Neural progenitor cell (in vitro differentiated cells): ENCODE results near the gene RNF169. TPM values are rescaled to one million over a fixed set of nuclear protein-coding genes. Genes with fewer than 3 reads are reported as not detected.
A peak's percentile ranks its signal among the peaks of the same experiment; 100 is the strongest.

ENCODE experiments used
- DNase-seq: peaks from one replicate; pipeline ENCODE4 v3.0.0-alpha.2; 2016; ENCODE audit warnings: low spot score
- H2AFZ ChIP-seq: fragments of 200-600 bp; sonication (generic); replicated peaks from 2 replicates; pipeline ENCODE4 v1.6.1; 2016; ENCODE audit warnings: antibody characterized with exemption
- H3F3A ChIP-seq: fragments of 200-600 bp; sonication (generic); 2 replicates; pipeline ENCODE4 v1.6.1; 2016; ENCODE audit warnings: antibody characterized with exemption, low read depth
- H3K27ac ChIP-seq: fragments of 200-600 bp; sonication (generic); 2 replicates; pipeline ENCODE4 v1.5.1; 2016; ENCODE audit warnings: mild to moderate bottlenecking
- H3K27me3 ChIP-seq: fragments of 200-600 bp; sonication (generic); 2 replicates; pipeline ENCODE4 v1.6.1; 2016; ENCODE audit warnings: mild to moderate bottlenecking, moderate library complexity
- H3K36me3 ChIP-seq: fragments of 200-600 bp; sonication (generic); 2 replicates; pipeline ENCODE4 v1.5.1; 2016
- H3K4me1 ChIP-seq: fragments of 200-600 bp; sonication (generic); 2 replicates; pipeline ENCODE4 v1.6.1; 2016; ENCODE audit warnings: mixed run types
- H3K4me2 ChIP-seq: fragments of 200-600 bp; sonication (generic); 2 replicates; pipeline ENCODE4 v1.6.1; 2016
- H3K4me3 ChIP-seq: fragments of 200-600 bp; sonication (generic); 2 replicates; pipeline ENCODE4 v1.5.1; 2016
- H3K79me2 ChIP-seq: fragments of 200-600 bp; sonication (generic); 2 replicates; pipeline ENCODE4 v1.6.1; 2016; ENCODE audit warnings: low read depth
- H3K9ac ChIP-seq: fragments of 200-600 bp; sonication (generic); 2 replicates; pipeline ENCODE4 v1.6.1; 2016
- H3K9me3 ChIP-seq: fragments of 200-600 bp; sonication (generic); 2 replicates; pipeline ENCODE4 v1.5.1; 2016; ENCODE audit warnings: low read depth
- H4K20me1 ChIP-seq: fragments of 200-600 bp; sonication (generic); 2 replicates; pipeline ENCODE4 v1.6.1; 2016; ENCODE audit warnings: low read depth
- H3K27ac Mint-ChIP-seq: 3 replicates; pipeline ENCODE4 v1.8.0; 2021; ENCODE audit warnings: mixed read lengths
- H3K27me3 Mint-ChIP-seq: 2 replicates; pipeline ENCODE4 v1.8.0; 2022; ENCODE audit warnings: low read depth, mild to moderate bottlenecking, inconsistent platforms, moderate library complexity, mixed read lengths; ENCODE audit not compliant: insufficient read depth
- H3K36me3 Mint-ChIP-seq: 3 replicates; pipeline ENCODE4 v1.8.0; 2021; ENCODE audit warnings: mixed read lengths
- H3K4me1 Mint-ChIP-seq: 3 replicates; pipeline ENCODE4 v1.8.0; 2021; ENCODE audit warnings: mixed read lengths
- H3K4me3 Mint-ChIP-seq: 3 replicates; pipeline ENCODE4 v1.8.0; 2021; ENCODE audit warnings: mild to moderate bottlenecking, moderate library complexity, mixed read lengths
- H3K9me3 Mint-ChIP-seq: 3 replicates; pipeline ENCODE4 v1.8.0; 2020; ENCODE audit warnings: mixed read lengths
- EZH2 ChIP-seq: fragments of 200-600 bp; sonication (generic); IDR thresholded peaks from 2 replicates; pipeline ENCODE4 v1.6.1; 2017; ENCODE audit warnings: antibody characterized with exemption, mild to moderate bottlenecking, moderate library complexity
- EZH2phosphoT487 ChIP-seq: fragments of 200-600 bp; sonication (generic); IDR thresholded peaks from 2 replicates; pipeline ENCODE4 v1.6.1; 2017; ENCODE audit warnings: antibody characterized with exemption
- total RNA-seq: library from RNA; depleted of rRNA; stranded (reverse); fragments of >200 nt; gene quantifications from 2 replicates; pipeline ENCODE4 v1.2.3, GENCODE V29; 2015; ENCODE audit warnings: low replicate concordance
- TF ChIP-seq, protein P1 (sequence below): fragments of 200-600 bp; sonication (generic); IDR thresholded peaks from 2 replicates; pipeline ENCODE4 v1.5.1; 2017; ENCODE audit warnings: antibody characterized with exemption, mild to moderate bottlenecking

Gene RNF169, protein sequence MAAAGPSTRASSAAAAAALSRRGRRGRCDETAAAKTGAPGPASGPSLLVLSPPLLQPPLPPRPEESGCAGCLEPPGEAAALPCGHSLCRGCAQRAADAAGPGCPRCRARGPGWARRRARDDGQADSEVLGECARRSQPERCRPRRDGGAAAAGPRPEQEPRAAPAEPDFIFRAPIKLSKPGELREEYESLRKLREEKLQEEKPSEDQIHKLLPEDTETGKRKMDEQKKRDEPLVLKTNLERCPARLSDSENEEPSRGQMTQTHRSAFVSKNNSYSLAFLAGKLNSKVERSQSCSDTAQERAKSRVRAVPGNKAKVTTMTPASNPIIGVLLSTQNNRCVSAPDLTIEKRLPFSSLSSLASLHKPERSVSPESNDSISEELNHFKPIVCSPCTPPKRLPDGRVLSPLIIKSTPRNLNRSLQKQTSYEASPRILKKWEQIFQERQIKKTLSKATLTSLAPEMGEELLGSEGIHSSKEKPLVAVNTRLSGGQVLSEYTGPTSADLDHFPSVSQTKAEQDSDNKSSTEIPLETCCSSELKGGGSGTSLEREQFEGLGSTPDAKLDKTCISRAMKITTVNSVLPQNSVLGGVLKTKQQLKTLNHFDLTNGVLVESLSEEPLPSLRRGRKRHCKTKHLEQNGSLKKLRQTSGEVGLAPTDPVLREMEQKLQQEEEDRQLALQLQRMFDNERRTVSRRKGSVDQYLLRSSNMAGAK
- total RNA-seq, result 22.3 and 30.2 TPM in 2 replicates

DNA sequence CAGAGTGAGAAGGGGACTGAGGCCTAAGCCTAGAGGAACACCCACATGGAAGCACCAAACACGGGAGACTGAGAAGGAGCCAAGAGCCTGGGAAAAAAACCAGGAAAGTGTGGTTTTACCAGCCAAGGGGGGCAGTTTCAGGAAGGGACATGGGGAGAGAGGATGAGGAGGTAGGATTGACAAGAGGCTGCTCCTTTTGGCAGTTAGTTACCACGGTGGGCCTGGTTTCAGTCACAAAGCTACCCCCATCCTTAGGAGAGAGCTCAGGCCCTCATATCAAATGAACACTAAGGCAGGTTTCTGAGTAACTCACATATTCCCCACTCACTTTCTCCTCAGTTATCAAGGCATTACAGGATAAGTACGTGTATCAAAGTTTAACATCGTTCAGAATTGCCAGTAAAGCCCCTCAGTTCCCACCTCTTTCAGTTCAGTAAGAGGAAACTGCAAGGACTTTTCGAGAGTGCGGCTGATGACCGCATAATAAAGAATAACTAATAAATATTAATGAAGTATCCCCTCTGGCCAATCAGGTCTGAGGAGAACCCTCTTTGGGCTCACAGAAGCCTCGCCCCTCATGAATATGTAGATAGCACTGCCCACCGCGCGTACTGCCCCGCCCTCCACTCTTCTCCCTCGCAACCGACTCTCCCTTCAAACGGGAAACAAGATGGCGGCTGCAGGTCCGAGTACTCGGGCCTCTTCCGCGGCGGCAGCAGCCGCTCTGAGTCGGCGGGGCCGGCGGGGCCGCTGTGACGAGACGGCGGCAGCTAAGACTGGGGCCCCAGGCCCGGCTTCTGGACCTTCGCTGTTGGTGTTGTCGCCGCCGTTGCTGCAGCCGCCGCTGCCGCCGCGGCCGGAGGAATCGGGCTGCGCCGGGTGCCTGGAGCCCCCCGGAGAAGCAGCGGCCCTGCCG lies at the start of gene RNF169:
Gene RNF169, plus strand, starts transcription at position 639 of the 916 bp plus-strand sequence. Its CDS starts 32 bp downstream, at position 671.
- Histone ChIP-seq H3K9ac (peak within 1 kb of the TSS; percentile 77), H3K4me2 (peak within 1 kb of the TSS; percentile 100), H3K4me3 (peak within 1 kb of the TSS; percentile 74), H3K4me1 (peaks cover 11% of the 10 kb centered on the region), H3K9me3 (no peaks in the 10 kb centered on the region), H2AFZ (peak within 1 kb of the TSS; percentile 98), H4K20me1 (peaks cover 17% of the 10 kb centered on the region), H3K79me2 (peaks cover 43% of the 10 kb centered on the region), H3K36me3 (no peaks in the 10 kb centered on the region), H3K27me3 (no peaks in the 10 kb centered on the region), H3F3A (peaks cover 4% of the 10 kb centered on the region), H3K27ac (peak within 1 kb of the TSS; percentile 67)
- Mint-ChIP-seq H3K4me1 (peaks cover 22% of the 10 kb centered on the region), H3K27ac (peak within 1 kb of the TSS; percentile 85), H3K36me3 (peaks cover 14% of the 10 kb centered on the region), H3K4me3 (peak within 1 kb of the TSS; percentile 97), H3K27me3 (peaks cover 9% of the 10 kb centered on the region), H3K9me3 (no peaks in the 10 kb centered on the region)
- DNase-seq, result peak; percentile 97
- no peak for TF ChIP-seq EZH2

DNA sequence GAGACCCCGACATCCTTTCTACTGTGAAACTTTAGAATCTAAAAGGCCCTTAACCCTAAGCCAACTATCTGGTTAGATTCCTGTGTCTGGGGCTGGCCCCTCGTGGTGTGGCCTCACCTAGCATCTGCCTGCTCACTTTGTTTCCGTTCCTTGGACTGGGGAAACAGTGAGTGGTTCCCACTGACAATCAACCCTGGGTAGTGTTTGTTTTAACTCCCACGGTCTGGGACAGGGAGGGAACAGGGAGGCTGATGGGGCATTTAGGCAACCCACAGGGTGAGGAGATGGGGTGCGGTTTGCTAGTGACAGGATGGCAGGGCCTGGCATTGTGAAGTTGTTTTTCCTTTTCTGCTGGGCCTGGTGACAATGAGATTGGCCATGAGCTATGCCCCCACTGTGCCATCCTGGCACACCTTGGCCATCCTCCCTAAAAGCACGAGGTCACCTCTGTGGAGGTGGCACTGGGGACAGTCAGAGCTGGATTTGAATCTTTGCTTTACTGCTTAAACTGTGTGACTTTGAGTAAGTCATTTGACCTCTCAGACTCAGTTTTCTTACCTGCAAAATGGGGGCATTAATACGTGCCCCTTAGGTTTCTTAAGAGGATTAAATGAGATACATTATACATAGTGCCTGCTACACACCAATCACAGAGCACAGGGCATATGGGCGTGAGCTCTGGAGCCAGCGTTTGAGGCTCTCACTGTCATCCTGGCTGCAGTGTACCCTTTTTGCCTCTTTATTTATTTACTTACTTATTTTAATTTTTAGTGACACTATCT lies 48.8 kb upstream of the RNF169 start:
- no peaks in the 10 kb centered on the region for H3K36me3 ChIP-seq
- H3K36me3 Mint-ChIP-seq, result no peaks in the 10 kb centered on the region
- no peaks in the 10 kb centered on the region for H3K27me3 ChIP-seq
- no peak overlapping the region for H2AFZ ChIP-seq
- H3K4me2 ChIP-seq, result no peak overlapping the region
- H3K27ac ChIP-seq, result no peak overlapping the region
- H3K4me1 ChIP-seq, result peaks cover 9% of the 10 kb centered on the region
- H4K20me1 ChIP-seq, result no peaks in the 10 kb centered on the region
- no peaks in the 10 kb centered on the region for H3K9me3 Mint-ChIP-seq
- no peaks in the 10 kb centered on the region for H3F3A ChIP-seq
- TF ChIP-seq EZH2phosphoT487, result no peak
- no peak for TF ChIP-seq EZH2
- TF ChIP-seq, protein P1, sequence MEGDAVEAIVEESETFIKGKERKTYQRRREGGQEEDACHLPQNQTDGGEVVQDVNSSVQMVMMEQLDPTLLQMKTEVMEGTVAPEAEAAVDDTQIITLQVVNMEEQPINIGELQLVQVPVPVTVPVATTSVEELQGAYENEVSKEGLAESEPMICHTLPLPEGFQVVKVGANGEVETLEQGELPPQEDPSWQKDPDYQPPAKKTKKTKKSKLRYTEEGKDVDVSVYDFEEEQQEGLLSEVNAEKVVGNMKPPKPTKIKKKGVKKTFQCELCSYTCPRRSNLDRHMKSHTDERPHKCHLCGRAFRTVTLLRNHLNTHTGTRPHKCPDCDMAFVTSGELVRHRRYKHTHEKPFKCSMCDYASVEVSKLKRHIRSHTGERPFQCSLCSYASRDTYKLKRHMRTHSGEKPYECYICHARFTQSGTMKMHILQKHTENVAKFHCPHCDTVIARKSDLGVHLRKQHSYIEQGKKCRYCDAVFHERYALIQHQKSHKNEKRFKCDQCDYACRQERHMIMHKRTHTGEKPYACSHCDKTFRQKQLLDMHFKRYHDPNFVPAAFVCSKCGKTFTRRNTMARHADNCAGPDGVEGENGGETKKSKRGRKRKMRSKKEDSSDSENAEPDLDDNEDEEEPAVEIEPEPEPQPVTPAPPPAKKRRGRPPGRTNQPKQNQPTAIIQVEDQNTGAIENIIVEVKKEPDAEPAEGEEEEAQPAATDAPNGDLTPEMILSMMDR, result no peak
- H3K79me2 ChIP-seq, result no peaks in the 10 kb centered on the region
- H3K4me1 Mint-ChIP-seq, result peaks cover 5% of the 10 kb centered on the region
- H3K9ac ChIP-seq, result no peak overlapping the region
- no peaks in the 10 kb centered on the region for H3K9me3 ChIP-seq
- no peak overlapping the region for H3K4me3 ChIP-seq
- H3K27ac Mint-ChIP-seq, result no peak overlapping the region
- no peak overlapping the region for H3K4me3 Mint-ChIP-seq
- no peak for DNase-seq
- peaks cover 4% of the 10 kb centered on the region for H3K27me3 Mint-ChIP-seq

DNA sequence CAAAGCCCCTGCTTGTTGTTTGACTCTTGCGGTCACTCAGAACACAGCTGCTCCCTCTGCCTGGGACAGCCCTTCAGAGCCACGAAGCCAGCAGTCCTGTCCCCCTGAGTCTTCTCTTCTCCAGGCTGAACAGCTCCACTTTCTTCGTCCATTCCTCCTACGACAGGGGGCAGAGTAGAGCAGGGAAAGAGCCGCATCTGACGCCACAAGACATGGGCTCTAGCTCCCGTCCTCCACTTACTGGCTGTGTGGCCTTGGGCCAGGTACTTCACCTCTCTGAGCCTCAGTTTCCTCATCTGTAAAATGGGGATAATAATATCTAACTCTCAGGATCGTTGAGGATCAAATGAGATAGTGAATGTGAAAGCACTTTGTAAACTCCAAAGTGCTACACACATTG lies 47.3 kb upstream of the RNF169 start:
- Histone ChIP-seq H3F3A (no peaks in the 10 kb centered on the region), H3K4me2 (no peak overlapping the region), H3K9ac (no peak overlapping the region), H3K27ac (no peak overlapping the region), H3K36me3 (no peaks in the 10 kb centered on the region), H3K79me2 (no peaks in the 10 kb centered on the region), H2AFZ (no peak overlapping the region), H3K27me3 (no peaks in the 10 kb centered on the region), H3K4me1 (peaks cover 1% of the 10 kb centered on the region), H3K9me3 (no peaks in the 10 kb centered on the region), H3K4me3 (no peak overlapping the region), H4K20me1 (no peaks in the 10 kb centered on the region)
- Mint-ChIP-seq H3K4me3 (no peak overlapping the region), H3K36me3 (no peaks in the 10 kb centered on the region), H3K9me3 (no peaks in the 10 kb centered on the region), H3K27ac (no peak overlapping the region), H3K4me1 (peaks cover 5% of the 10 kb centered on the region), H3K27me3 (peaks cover 2% of the 10 kb centered on the region)
- peak; percentile 35 for DNase-seq
- TF ChIP-seq, protein P1, result peak; percentile 36
- no peak for TF ChIP-seq EZH2
